ENCODE measurements around the gene COLGALT1. TPM values are rescaled to one million over a fixed set of nuclear protein-coding genes. Genes with fewer than 3 reads are reported as not detected.

The COLGALT1 gene
- total and polyA plus RNA-seq, 9 of the 15 experiments (the other 6 are each of a cell fraction or from before 2014, with no cell fraction given) = 4.9 to 119 (median 82.6) TPM

DNA sequence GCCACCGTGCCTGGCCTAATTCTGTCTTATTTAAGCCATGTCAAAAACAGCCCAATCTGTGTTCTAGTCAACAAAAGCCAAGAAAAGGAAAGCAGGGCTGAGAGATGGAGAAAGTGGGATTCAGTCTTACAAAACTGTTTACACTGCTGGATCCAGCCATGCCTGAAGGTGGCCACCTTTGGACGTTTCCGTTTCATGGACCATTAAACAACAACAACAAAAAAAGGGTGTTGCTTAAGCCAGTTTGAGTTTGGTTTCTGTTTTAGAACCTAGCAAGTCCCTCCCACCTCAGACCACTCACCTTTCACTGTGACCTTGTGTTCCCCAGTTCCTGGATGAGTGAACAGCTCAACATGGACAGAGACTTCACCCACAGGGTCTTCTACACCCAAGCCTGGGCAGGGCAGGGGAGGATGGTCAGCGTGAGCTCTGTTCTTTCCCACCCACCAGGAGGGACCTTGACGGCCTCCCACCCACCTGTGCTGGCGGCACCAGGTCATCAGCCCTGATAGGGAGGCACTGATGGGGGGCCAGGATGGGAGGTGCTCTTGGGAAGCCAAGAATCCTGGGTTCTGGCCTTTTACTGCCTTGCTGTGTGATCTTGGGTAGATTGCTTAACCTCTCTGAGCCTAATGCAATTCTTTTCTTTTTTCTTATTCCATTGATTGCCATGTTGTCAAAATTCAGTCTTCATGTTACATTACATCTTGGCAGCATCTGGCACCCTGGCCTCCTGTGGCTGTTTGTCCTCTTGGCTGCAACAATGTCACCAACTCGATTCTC lies 56.2 kb downstream of the COLGALT1 start (continued):
- no peak for TF ChIP-seq ESRRA (IDR thresholded peaks at IDR 0.05; ENCODE audit: borderline replicate concordance, low read depth)
- TF ChIP-seq, protein P1, sequence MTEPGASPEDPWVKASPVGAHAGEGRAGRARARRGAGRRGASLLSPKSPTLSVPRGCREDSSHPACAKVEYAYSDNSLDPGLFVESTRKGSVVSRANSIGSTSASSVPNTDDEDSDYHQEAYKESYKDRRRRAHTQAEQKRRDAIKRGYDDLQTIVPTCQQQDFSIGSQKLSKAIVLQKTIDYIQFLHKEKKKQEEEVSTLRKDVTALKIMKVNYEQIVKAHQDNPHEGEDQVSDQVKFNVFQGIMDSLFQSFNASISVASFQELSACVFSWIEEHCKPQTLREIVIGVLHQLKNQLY (CRISPR knock-in tag; conservative IDR thresholded peaks at IDR 0.05) = no peak
- TF ChIP-seq KLF6 (CRISPR knock-in tag; IDR thresholded peaks at IDR 0.05; ENCODE audit: borderline replicate concordance) = no peak
- TF ChIP-seq, protein P2, sequence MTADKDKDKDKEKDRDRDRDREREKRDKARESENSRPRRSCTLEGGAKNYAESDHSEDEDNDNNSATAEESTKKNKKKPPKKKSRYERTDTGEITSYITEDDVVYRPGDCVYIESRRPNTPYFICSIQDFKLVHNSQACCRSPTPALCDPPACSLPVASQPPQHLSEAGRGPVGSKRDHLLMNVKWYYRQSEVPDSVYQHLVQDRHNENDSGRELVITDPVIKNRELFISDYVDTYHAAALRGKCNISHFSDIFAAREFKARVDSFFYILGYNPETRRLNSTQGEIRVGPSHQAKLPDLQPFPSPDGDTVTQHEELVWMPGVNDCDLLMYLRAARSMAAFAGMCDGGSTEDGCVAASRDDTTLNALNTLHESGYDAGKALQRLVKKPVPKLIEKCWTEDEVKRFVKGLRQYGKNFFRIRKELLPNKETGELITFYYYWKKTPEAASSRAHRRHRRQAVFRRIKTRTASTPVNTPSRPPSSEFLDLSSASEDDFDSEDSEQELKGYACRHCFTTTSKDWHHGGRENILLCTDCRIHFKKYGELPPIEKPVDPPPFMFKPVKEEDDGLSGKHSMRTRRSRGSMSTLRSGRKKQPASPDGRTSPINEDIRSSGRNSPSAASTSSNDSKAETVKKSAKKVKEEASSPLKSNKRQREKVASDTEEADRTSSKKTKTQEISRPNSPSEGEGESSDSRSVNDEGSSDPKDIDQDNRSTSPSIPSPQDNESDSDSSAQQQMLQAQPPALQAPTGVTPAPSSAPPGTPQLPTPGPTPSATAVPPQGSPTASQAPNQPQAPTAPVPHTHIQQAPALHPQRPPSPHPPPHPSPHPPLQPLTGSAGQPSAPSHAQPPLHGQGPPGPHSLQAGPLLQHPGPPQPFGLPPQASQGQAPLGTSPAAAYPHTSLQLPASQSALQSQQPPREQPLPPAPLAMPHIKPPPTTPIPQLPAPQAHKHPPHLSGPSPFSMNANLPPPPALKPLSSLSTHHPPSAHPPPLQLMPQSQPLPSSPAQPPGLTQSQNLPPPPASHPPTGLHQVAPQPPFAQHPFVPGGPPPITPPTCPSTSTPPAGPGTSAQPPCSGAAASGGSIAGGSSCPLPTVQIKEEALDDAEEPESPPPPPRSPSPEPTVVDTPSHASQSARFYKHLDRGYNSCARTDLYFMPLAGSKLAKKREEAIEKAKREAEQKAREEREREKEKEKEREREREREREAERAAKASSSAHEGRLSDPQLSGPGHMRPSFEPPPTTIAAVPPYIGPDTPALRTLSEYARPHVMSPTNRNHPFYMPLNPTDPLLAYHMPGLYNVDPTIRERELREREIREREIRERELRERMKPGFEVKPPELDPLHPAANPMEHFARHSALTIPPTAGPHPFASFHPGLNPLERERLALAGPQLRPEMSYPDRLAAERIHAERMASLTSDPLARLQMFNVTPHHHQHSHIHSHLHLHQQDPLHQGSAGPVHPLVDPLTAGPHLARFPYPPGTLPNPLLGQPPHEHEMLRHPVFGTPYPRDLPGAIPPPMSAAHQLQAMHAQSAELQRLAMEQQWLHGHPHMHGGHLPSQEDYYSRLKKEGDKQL (CRISPR knock-in tag; IDR thresholded peaks at IDR 0.05; ENCODE audit: borderline replicate concordance) = no peak
- no peak for TF ChIP-seq GATAD2A (IDR thresholded peaks at IDR 0.05)
- TF ChIP-seq TBP (optimal IDR thresholded peaks at IDR 0.05; ENCODE audit: low read depth, low read length) = no peak
- TF ChIP-seq, protein P3, sequence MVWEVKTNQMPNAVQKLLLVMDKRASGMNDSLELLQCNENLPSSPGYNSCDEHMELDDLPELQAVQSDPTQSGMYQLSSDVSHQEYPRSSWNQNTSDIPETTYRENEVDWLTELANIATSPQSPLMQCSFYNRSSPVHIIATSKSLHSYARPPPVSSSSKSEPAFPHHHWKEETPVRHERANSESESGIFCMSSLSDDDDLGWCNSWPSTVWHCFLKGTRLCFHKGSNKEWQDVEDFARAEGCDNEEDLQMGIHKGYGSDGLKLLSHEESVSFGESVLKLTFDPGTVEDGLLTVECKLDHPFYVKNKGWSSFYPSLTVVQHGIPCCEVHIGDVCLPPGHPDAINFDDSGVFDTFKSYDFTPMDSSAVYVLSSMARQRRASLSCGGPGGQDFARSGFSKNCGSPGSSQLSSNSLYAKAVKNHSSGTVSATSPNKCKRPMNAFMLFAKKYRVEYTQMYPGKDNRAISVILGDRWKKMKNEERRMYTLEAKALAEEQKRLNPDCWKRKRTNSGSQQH (CRISPR knock-in tag; IDR thresholded peaks at IDR 0.05) = no peak
- no peak for TF ChIP-seq ELF4 (CRISPR knock-in tag; IDR thresholded peaks at IDR 0.05)
- TF ChIP-seq IFI16 (CRISPR knock-in tag; IDR thresholded peaks at IDR 0.05) = no peak
- TF ChIP-seq, protein P4, sequence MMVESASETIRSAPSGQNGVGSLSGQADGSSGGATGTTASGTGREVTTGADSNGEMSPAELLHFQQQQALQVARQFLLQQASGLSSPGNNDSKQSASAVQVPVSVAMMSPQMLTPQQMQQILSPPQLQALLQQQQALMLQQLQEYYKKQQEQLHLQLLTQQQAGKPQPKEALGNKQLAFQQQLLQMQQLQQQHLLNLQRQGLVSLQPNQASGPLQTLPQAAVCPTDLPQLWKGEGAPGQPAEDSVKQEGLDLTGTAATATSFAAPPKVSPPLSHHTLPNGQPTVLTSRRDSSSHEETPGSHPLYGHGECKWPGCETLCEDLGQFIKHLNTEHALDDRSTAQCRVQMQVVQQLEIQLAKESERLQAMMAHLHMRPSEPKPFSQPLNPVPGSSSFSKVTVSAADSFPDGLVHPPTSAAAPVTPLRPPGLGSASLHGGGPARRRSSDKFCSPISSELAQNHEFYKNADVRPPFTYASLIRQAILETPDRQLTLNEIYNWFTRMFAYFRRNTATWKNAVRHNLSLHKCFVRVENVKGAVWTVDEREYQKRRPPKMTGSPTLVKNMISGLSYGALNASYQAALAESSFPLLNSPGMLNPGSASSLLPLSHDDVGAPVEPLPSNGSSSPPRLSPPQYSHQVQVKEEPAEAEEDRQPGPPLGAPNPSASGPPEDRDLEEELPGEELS (CRISPR knock-in tag; IDR thresholded peaks at IDR 0.05; ENCODE audit: borderline replicate concordance) = 0 out of 2 replicates have a peak, but pooled peaks have one; percentile 32
- TF ChIP-seq, protein P5, sequence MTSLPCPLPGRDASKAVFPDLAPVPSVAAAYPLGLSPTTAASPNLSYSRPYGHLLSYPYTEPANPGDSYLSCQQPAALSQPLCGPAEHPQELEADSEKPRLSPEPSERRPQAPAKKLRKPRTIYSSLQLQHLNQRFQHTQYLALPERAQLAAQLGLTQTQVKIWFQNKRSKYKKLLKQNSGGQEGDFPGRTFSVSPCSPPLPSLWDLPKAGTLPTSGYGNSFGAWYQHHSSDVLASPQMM (CRISPR knock-in tag; IDR thresholded peaks at IDR 0.05) = no peak
- TF ChIP-seq NEUROD1 (IDR thresholded peaks at IDR 0.05; ENCODE audit: borderline replicate concordance, low read depth, low read length, partially characterized antibody) = no peak

Data from K562 (cell line).